Natural killer cell (primary cell): ENCODE results near the gene GPR61. TPM values are rescaled to one million over a fixed set of nuclear protein-coding genes. Genes with fewer than 3 reads are reported as not detected.

Experiments
- ATAC-seq, 3 donors: fragments of 150-1000 bp in 2 of 3; fragments of 200-7000 bp in 1 of 3; cut with Tn5 transposase; 1 replicate in 1 of 3; 2 replicates in 2 of 3; pipeline ENCODE4 v1.10.0; 2021; ENCODE audit warnings: mild to moderate bottlenecking in 2 of 3, moderate library complexity in 2 of 3
- DNase-seq, 2 donors: peaks; one replicate each; pipeline versions ENCODE4 v3.0.0 to v3.0.0-alpha.2; 2013 to 2021; ENCODE audit warnings: mixed read lengths in 1 of 2
- H3K27ac ChIP-seq: one replicate; pipeline ENCODE4 v1.5.1; 2013; ENCODE audit warnings: mild to moderate bottlenecking, low read length
- H3K27me3 ChIP-seq: one replicate; pipeline ENCODE4 v1.6.1; 2013; ENCODE audit warnings: low read length; ENCODE audit not compliant: control insufficient read depth, insufficient read depth
- H3K36me3 ChIP-seq: one replicate; pipeline ENCODE4 v1.6.1; 2013; ENCODE audit warnings: low read length; ENCODE audit not compliant: control insufficient read depth, insufficient read depth
- H3K4me1 ChIP-seq: one replicate; pipeline ENCODE4 v1.6.1; 2013; ENCODE audit warnings: low read length; ENCODE audit not compliant: control insufficient read depth, insufficient read depth
- H3K4me3 ChIP-seq: one replicate; pipeline ENCODE4 v1.5.1; 2013; ENCODE audit warnings: low read length
- H3K9me3 ChIP-seq: one replicate; pipeline ENCODE4 v1.6.1; 2013; ENCODE audit warnings: low read length; ENCODE audit not compliant: control insufficient read depth, insufficient read depth
- H3K27ac Mint-ChIP-seq, 2 donors: one replicate each; pipeline ENCODE4 v1.8.0; 2022; ENCODE audit warnings: mild to moderate bottlenecking in 2 of 2, mixed read lengths in 2 of 2, moderate library complexity in 1 of 2
- H3K27me3 Mint-ChIP-seq, 2 donors: one replicate each; pipeline ENCODE4 v1.8.0; 2022; ENCODE audit warnings: low read depth in 2 of 2, mixed read lengths in 2 of 2
- H3K36me3 Mint-ChIP-seq: one replicate; pipeline ENCODE4 v1.8.0; 2022; ENCODE audit warnings: mixed read lengths
- H3K4me1 Mint-ChIP-seq, 2 donors: one replicate each; pipeline ENCODE4 v1.8.0; 2022; ENCODE audit warnings: mixed read lengths in 2 of 2
- H3K4me3 Mint-ChIP-seq: one replicate; pipeline ENCODE4 v1.8.0; 2022; ENCODE audit warnings: mild to moderate bottlenecking, moderate library complexity, mixed read lengths
- H3K9me3 Mint-ChIP-seq, 2 donors: one replicate each; pipeline ENCODE4 v1.8.0; 2022; ENCODE audit warnings: mixed read lengths in 2 of 2
- WGBS: methylation state at CpG from one replicate; pipeline ENCODE4 v1.1.7; 2013; ENCODE audit warnings: missing lambda C conversion rate; ENCODE audit not compliant: insufficient coverage; 5-methylcytosine and 5-hydroxymethylcytosine counted together
- intact Hi-C: fragments of 100-400 bp; cut with micrococcal nuclease; formaldehyde crosslinking; loops from one replicate; pipeline ENCODE4 v1.14.2; 2022
- total RNA-seq, 4 donors: library from RNA; stranded (reverse); fragments of 120-200 nt in 1 of 4; gene quantifications; one replicate each; pipeline versions ENCODE4 v1.2.3 to v1.2.4, GENCODE V29; 2013 to 2022
- TF ChIP-seq, protein P1 (sequence below): fragments of 200-600 bp; IDR thresholded peaks from one replicate; pipeline ENCODE4 v1.8.0; 2022; ENCODE audit warnings: antibody characterized with exemption

Gene GPR61
- total RNA-seq, 3 donors from 2014 or later (not counting 1 experiment from before 2014, with no cell fraction given) = 0.75 to 0.91 TPM; not detected in 1

DNA sequence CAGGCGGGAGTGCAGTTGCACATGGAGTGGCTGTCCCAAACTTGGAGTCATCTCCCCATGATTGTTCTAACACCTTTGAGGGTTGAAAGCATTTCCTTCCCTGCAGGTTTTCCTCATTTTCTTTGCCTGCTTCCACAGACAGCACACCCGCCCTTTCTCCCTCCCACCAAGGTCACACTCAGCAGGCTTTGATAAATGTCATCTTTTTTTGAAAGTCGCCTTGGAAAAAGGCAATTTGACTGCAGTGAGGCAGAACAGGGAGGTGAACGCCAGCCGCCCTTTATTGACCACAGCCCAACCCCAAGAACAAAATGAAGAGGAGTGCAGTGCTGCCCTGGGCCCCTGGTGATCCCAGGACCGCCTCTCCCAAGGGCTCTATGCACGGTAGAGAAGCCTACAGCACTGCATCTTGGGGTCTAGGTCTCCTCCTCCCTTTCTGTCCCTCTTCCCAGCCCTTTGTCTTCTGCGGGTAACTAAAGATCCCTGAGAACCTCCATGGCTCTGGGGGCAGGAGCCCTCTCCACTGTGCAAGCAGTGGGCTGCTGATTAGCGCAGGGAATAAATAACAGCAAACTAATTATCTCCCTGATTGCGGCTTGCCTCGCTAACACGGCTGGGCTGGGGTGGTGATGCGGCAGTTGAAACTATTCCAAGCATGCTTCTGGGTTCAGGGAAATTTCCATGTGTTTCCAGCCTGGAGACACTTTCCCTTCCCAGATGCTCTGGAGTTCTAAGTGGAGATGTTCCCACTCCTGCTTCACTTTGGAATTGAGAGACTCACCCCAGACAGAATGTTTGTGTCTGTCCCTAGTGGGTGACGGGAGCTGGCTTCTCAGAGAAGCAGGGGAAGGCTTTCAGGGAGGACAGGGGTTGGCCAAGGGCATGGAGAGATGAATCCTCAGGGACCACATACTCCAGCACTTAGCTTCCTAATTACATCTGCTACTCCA lies 18.4 kb upstream of the GPR61 start:
- Mint-ChIP-seq H3K36me3 (no peaks in the 10 kb centered on the region), H3K4me3 (no peak overlapping the region), H3K9me3 (no peaks in the 10 kb centered on the region), H3K4me1 (no peaks in the 10 kb centered on the region), H3K27ac (no peak overlapping the region), H3K27me3 (peaks cover 6 to 17% of the 10 kb centered on the region in 2 donors)
- TF ChIP-seq, protein P1, sequence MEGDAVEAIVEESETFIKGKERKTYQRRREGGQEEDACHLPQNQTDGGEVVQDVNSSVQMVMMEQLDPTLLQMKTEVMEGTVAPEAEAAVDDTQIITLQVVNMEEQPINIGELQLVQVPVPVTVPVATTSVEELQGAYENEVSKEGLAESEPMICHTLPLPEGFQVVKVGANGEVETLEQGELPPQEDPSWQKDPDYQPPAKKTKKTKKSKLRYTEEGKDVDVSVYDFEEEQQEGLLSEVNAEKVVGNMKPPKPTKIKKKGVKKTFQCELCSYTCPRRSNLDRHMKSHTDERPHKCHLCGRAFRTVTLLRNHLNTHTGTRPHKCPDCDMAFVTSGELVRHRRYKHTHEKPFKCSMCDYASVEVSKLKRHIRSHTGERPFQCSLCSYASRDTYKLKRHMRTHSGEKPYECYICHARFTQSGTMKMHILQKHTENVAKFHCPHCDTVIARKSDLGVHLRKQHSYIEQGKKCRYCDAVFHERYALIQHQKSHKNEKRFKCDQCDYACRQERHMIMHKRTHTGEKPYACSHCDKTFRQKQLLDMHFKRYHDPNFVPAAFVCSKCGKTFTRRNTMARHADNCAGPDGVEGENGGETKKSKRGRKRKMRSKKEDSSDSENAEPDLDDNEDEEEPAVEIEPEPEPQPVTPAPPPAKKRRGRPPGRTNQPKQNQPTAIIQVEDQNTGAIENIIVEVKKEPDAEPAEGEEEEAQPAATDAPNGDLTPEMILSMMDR = no peak
- no peak overlapping the region for H3K27ac ChIP-seq
- ATAC-seq (no peak), DNase-seq (no peak)
- WGBS = 92% methylated on average over 14 of the region's 14 CpGs
- no peaks in the 10 kb centered on the region for H3K9me3 ChIP-seq
- H3K4me3 ChIP-seq = no peak overlapping the region
- intact Hi-C loops = no loop called here
- no peaks in the 10 kb centered on the region for H3K4me1 ChIP-seq
- no peaks in the 10 kb centered on the region for H3K27me3 ChIP-seq
- H3K36me3 ChIP-seq = no peaks in the 10 kb centered on the region

DNA sequence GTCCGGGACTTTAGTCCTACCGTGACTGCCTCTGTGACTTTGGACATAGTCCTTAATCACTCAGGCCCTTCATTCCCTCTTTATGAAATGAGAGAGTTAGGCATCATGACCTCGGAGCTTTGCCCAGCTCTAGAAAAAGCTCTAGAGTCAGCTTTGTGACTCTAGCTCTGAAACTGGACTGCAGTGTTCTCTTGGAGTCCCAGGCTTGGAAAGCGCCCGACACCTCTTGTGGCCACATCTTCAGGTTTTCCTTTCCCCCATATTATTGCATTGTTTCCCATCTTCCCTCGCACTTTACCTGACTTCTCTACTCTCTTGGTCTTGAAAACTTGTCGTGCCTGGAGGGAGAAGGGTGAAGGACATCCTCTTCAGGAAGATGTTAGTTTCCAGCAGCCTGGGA lies 17.6 kb upstream of the GPR61 start:
- Mint-ChIP-seq H3K27me3 (peaks cover 6 to 17% of the 10 kb centered on the region in 2 donors), H3K4me1 (no peaks in the 10 kb centered on the region), H3K4me3 (no peak overlapping the region), H3K9me3 (no peaks in the 10 kb centered on the region), H3K27ac (no peak overlapping the region), H3K36me3 (no peaks in the 10 kb centered on the region)
- H3K4me1 ChIP-seq = no peaks in the 10 kb centered on the region
- H3K9me3 ChIP-seq = no peaks in the 10 kb centered on the region
- no peak overlapping the region for H3K27ac ChIP-seq
- no peak for ATAC-seq
- H3K36me3 ChIP-seq = no peaks in the 10 kb centered on the region
- intact Hi-C loops = no loop called here
- no peak overlapping the region for H3K4me3 ChIP-seq
- 95% methylated on average over 6 of the region's 7 CpGs for WGBS
- no peaks in the 10 kb centered on the region for H3K27me3 ChIP-seq
- TF ChIP-seq, protein P1 = no peak
- no peak for DNase-seq

DNA sequence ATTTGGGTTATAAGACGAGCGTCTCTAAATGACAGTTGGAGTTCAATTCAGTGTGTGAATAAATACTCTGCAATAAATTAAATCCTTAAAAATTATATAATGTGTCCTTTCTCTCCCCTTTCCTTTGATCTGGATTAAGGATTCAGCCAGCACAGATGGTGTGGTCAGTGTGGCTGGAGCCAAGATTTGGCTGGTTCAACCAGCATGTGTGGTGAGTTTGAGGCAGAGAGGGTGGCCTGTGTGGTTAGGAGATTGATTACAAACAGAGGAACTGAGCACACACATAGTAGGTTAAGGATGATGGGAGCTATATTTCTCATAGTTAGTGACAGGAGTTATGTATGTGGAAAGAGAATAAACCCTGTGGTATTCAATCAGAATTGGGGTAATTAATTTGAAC lies 16.0 kb upstream of the GPR61 start:
- H3K27ac ChIP-seq = no peak overlapping the region
- no peak overlapping the region for H3K4me3 Mint-ChIP-seq
- H3K4me1 Mint-ChIP-seq = no peaks in the 10 kb centered on the region
- intact Hi-C loops = no loop called here
- H3K27ac Mint-ChIP-seq = no peak overlapping the region
- H3K36me3 Mint-ChIP-seq = no peaks in the 10 kb centered on the region
- no peaks in the 10 kb centered on the region for H3K36me3 ChIP-seq
- ATAC-seq (no peak), DNase-seq (no peak)
- TF ChIP-seq, protein P1 = no peak
- H3K9me3 ChIP-seq = no peaks in the 10 kb centered on the region
- no peaks in the 10 kb centered on the region for H3K27me3 ChIP-seq
- H3K27me3 Mint-ChIP-seq = peaks cover 11 to 17% of the 10 kb centered on the region in 2 donors
- no peak overlapping the region for H3K4me3 ChIP-seq
- H3K4me1 ChIP-seq = no peaks in the 10 kb centered on the region
- no CpG with 5 or more reads among the region's 2 CpGs for WGBS
- H3K9me3 Mint-ChIP-seq = no peaks in the 10 kb centered on the region
